GM18909 (cell line): ENCODE data around the gene CYYR1.
"Not testable (repeated sequence)": the region's sequence is repeated elsewhere in the genome, so short reads cannot be mapped to it uniquely, and the experiment has no call there.

Experiments used
- ATAC-seq: cut with Tn5 transposase; IDR thresholded peaks from one replicate; pipeline ENCODE4 v1.9.1; 2021; ENCODE audit warnings: mild to moderate bottlenecking; ENCODE audit not compliant: unreplicated experiment, poor library complexity

Gene CYYR1

DNA sequence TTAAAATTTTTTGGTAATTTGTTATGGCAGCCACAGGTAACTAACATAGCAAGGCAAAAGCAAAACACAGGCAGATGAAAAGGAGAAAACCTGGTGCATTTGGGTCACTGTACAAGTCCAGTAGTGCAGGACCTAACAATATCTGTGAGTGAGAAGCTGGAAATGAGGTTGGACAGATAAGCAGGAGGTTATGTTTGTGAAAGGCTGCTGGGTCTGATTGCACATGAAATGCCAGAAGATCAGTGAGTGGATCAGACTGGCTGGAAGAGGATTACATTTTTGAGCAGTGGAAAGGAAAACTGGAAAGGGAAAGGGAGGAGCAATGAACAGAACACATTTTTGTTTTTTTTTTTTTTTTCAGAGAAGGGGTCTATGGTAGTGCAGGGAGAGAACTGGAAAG lies 73.6 kb downstream of the CYYR1 start:
- no peak for ATAC-seq

DNA sequence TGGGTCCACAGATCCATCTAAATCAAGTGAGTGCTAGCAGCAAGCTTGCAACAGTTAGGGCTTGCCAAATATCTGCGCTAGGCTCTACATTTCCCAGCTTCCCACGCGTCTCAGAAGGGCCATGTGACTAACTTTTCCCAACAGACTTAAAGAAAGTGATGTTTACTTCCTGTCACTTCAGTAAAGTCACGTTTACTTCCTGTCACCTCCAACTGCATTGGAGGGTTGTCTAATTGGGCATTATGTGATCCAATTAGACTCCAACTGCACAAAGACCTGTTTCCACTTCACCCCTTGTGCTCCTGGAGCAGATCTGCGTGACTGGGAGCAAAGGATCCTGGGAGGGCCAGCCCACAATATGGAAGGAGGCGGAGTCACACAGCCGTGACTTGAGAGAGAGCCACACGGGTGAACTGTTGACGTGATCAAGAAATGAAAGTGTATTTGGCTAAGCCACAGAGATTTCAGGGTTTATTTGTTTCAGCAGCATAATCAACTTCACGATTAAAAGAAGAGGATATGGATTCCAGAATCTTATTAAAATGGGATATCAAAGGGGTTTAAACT lies 77.7 kb downstream of the CYYR1 start:
- no peak for ATAC-seq

DNA sequence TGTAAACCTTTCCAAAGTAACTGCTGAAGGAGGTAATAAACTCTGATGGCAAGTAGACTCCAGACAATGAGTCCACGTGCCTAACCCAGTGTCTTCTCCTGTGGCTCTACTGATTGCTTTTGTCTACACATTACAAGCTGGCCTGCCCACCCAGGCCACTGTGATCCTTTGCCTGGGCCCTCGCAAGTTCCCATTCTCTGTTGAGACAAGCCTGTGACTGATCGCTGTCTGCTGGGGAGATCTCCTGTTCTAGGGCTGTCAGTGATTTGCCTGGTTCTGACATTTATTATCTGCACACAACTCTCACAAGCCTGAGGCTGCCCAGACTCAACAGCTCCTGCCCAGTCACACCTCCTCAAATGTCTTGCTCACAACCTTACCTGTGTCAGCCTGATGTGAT lies 81.4 kb downstream of the CYYR1 start:
- no peak for ATAC-seq

DNA sequence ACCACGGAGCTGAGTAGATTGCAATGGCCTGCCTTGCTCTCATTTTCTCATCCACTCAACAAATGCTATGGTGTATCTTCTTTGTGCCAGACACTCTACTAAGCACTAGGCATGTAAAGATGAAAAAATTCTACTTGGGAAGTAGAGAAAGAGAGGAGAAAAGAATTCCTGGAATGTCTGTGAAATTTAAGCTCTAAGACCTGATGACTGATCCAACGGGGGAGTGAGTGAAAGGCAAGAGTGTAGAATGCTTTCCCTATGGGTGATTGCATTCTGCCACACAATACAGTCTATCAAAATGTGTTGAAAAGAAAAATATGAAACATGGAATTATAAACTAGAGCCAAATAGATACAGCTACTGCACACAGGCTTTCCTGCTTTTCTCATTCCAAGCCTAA lies 82.3 kb downstream of the CYYR1 start:
- ATAC-seq = no peak

DNA sequence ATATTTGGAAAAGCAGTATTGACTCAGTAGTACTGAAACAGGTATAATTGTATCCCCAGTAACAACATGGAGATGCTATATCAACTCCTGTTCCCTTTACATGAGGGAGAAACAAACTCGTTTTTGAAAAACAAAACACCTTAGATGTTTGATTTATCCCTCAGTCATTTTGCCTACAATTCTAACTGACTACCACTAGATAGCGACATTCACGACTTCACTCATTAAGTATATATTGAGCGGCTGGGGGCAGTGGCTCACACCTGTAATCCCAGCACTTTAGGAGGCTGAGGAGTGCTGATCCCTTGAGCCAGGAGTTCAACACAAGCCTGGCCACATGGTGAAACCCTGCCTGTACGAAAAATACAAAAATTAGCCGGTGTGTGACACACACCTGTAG lies 83.3 kb downstream of the CYYR1 start:
- no peak for ATAC-seq

DNA sequence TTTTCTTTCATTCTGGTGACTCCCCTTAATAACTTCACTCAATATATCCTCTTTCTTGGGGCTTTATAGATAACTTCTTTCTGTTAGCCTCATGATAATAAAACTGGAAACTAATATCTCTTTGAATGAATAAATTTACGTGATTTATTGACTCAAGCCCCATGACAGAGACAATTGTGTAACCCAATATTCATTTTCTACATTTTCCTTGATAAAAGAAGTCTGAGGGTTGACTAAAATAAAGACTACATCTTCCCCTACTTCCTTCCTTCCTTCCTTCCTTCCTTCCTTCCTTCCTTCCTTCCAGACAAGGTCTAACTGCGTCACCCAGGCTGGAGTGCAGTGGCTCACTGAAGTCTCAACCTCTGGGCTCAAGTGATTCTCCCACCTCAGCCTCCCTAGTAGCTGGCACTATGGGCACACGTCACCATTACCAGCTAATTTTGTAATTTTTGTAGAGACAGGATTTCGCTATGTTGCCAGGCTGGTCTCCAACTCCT lies 85.1 kb downstream of the CYYR1 start:
- ATAC-seq = no peak

DNA sequence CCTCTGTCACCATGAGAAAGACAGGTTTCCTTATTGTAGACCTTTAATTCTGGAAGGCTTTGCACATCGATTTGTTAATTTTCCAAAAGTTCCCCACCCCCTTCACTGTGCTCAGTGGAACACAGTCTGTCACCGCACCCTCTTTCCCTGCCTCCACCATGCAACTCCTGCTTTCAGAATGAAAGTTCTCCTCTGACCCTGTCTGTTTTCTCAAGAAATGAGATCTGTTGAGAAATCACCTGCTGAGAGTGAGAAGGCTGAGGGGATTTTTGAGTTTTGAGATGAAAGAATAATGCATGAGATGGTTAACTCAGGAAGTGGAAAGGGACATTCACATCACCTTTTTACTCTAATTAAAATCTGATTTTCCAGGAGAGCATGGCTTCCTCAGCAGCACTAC lies 99.6 kb downstream of the CYYR1 start:
- no peak for ATAC-seq

DNA sequence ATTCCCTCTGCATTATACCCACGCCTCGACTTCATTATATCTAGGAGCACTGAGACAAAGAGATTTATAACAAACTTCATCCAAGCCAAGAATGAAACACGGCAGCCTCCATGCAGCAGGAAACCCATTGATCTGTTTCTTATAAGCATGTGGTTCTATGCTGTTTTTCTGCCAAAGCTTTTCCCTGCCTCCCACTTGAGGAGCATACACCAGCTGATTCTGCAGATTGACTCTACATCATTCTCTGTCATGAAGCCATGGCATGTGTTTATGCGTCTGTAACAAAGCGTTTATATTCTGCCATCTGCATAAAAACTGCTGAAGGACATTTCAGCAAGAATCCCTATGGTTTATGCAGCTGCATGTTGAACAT lies 102.0 kb downstream of the CYYR1 start:
- ATAC-seq = no peak

DNA sequence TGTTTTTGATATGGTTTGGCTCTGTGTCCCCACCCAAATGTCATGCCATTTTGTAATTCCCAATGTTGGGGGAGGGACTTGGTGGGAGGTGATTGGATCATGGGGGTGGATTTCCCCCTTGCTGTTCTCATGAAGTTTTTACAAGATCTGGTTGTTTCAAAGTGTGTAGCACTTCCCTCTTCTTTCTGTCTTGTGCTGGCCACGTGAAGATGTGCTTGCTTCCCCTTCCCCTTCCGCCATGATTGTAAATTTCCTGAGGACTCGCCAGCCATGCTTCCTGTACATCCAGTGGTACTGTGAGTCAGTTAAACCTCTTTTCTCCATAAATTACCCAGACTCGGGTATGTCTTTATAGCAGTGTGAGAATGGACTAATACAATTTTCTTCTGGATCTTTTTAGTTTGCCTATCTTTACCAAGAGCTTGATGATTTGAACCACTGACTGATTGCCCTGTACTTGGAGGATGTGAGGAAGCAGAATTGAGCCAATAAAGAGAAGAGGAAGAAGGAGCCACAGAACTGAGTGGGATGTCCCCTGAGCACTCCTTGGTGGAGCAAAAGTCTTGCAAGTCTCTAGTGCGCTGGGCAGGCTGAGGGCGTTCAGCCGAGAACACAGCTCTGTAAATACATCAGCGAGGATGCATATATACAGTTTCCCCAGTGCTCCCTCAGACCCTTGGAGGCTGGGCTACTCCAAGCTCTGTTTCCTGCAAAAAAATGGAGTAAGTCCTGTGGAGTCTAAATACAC lies 102.6 kb downstream of the CYYR1 start:
- no peak for ATAC-seq

DNA sequence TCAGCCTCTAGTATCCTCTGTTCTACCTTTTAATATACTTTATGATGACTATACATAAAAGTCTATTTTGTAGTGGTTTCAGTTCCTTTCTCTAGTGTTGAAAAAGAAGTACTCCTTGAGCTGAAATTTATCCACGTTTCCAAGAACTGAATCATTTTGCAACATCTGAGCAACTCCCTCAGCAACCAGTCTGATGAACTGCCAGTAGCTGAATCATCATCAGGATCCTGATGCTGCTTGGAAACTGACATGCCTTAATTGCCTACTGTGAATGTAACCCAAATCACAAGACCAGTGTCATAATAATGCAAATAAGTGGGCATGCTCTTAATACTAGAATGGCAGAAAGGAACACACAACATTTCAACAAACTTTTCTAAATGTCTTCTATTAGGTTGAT lies 103.3 kb downstream of the CYYR1 start:
- ATAC-seq = no peak

DNA sequence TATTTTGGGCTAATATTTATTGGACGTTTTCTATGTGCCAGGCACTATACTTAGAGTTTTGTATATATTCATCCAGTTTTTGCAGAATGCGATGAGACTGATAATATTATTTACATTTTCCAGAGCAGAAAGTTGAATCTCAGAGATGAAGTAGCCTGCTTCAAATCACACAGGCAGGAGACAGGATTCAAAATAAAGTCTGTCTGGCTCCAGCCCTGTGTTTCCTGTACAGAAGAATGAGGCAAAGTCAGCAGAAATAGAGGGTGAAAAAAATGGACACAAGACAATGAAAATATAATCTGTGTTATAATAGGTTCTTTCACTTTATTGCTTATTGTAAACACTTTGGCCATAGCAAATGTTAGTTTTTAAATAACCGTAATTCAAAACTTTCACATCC lies 107.2 kb downstream of the CYYR1 start:
- ATAC-seq = no peak

DNA sequence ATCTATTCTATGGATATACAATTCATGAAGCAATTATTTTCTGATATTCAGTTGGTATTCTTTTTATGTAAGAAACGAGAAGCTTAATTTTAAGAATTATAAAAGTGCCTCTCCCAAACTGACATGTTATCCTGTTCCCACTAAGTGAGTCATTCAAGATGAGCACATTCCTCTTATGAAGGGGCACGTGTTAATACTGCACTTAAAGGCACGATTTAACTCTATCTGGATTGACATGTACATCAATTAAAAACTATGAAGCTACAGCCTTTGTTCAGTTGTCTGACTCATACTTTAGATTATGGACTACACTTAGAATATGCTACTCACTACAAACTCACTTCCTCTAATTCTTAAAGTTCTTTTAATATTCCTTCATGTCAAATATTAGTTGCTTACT lies 111.6 kb downstream of the CYYR1 start:
- ATAC-seq = no peak

DNA sequence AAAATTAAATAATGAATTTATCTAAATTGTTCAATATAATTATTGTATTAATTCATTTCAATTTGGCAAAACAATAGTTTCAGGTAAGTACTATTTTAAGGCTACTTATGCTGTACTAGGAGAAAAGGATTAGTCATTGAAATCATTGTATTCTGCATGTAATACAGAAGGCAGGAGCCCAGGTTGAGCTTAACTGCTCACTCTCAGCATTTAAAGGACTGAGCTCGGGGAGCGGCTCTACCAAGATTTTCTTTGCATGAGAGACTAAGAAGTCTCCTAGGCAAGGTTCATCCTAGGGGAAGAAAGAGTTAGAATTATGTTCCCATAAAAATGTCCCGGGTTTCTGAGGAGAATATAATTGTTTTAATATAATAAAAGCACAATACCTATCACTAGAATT lies 112.5 kb downstream of the CYYR1 start:
- no peak for ATAC-seq

DNA sequence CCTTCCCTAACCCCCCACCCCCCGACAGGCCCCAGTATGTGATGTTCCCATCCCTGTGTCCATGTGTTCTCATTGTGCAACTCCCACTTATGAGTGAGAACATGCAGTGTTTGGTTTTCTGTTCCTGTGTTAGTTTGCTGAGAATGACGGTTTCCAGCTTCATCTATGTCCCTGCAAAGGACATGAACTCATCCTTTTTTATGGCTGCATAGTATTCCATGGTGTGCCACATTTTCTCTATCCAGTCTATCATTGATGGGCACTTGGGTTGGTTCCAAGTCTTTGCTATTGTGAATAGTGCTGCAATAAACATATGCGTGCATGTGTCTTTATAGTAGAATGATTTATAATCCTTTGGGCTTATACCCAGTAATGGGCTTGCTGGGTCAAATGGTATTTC lies 114.2 kb downstream of the CYYR1 start:
- not testable (repeated sequence) for ATAC-seq

DNA sequence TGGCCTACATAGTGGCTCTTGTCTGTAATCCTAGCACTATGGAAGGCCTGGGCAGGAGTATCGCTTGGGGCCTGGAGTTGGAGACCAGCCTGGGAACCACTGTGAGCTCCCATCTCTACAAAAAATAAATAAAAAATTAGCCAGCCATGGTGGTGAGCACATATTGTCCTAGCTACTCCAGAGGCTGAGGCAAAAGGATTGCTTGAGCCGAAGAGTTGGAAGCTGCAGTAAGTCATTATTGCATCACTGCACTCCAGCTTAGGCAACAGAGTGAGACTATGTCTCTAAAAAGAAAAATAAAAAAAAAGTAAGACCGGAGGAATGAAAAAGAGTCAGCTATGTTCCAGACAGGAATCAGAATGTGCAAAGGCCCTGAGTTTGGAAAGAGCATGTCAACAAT lies 115.3 kb downstream of the CYYR1 start:
- ATAC-seq = no peak

DNA sequence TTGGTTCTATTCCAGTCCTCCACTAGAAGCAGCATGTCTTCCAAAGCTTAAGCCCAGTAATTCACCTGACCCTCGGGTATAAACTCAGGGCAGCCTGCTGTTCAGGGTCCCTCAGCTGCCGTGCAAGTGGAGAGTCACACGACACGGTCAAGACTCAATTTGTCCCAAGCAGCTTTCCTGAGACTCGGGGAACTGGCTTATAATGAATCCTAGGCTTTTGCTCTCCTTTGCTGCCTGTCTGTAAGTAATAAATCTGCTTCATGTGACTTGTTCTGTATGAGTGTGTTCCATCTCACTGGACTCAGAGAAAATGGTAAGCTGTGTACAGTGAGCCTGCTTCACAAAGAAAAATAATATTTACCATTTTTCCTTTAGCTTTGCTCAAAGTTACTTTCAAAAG lies 119.8 kb downstream of the CYYR1 start:
- no peak for ATAC-seq

DNA sequence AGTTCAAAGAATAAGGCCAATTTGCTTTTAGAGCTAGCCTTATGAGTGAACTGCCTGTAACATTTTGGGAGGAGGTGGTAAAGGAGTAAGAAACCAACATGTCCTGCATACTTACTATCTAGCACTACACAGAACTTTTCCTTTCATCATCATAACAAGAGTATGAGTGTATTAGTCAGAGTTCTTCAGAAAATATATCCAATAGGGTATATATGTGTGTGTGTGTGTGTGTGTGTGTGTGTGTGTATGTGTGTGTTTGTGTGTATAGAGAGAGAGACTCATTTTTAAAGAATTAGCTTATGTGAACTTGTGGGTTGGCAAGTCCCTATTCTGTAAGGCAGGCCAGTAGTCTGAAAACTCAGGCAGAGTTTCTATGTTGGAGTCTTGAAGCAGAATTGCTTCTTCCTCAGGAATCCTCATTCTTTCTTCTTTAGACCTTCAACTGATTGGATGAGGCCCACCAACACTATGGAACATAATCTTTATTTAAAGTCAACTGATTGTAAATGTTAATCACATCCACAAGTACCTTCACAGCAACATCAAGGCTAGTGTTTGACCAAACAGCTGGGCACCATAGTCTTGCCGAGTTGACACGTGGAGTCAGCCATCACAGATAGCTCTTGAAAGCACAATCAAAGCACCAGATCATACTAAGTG lies 121.9 kb downstream of the CYYR1 start:
- ATAC-seq = no peak

DNA sequence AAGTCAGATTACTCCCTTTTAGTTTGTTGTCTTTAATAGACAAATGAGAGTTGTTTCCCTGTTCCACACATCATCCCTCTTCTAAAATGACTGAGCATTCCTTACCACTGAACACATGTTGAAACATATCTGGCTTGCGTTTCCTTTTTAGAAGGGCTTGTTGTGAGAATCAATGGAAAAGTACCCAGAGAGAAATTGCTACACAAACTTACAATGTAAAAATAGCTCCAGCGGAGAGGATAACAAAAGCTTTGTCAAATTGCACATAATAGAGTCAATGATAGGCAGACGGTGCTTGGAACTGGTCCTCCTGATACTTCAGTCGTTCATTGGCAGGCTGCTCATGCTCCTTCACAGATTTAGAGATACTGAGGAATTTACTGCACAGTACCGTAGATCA lies 123.9 kb downstream of the CYYR1 start:
- no peak for ATAC-seq

DNA sequence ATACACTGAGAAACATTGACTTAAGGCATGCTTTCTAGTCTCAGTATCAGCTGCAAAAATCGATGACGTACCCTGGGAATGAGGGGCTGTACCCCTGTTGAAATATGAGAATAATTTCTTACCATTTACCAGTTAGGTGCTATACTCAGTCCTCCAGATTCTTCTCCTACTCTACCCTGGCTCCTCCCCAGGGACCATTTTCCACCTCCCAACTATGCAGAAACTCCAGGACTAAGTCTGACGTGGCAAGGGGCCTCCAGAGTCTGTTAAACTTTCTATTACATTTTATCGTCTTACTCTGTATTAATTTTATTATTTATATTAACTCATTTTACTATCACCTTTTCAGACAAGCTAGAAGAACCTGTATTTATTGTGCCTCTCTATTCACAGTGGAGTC lies 124.3 kb downstream of the CYYR1 start:
- ATAC-seq = no peak

DNA sequence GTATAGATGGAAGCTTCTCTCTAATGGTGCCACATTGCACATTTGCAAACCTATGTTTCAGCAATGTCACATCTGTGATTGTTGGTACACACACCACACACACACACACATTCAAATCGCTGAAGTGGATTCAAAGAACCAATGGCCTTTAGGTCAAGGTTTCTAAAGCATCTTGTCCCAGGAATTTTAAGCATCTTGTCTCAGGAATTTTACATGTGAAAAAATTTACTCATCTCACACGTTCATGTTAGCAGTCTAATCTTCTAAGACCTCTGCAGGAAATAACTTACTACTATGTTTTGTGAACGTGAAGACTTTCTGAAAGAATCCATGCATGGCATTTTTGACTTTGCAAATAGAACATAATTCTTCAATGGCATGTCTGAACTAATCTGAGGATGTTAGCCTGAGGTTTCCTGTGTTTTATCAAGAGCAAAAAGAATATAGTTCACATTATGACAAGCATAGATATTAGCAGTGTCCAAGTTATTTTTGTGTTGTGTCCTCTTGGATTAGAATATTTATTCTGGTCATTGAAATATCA lies 125.1 kb downstream of the CYYR1 start:
- ATAC-seq = no peak

DNA sequence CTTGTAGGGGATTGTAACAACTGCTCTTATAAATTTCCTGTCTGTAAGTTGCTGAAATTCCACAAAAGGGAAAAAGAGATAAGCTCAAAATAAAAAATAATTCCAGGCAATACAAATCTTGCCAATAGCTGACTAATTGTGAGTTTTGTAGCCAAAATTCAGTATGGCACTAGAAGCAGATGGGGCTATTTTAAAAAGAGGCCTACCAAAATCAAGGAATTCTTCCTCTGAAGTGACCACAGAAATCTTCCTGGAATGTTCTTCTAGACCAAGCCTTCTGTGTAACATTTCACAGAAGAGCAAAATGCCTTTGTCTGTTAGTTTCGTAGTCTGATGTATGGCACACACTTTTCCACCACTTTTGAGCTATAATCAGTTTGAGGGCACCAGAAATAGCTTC lies 127.6 kb downstream of the CYYR1 start:
- ATAC-seq = no peak

DNA sequence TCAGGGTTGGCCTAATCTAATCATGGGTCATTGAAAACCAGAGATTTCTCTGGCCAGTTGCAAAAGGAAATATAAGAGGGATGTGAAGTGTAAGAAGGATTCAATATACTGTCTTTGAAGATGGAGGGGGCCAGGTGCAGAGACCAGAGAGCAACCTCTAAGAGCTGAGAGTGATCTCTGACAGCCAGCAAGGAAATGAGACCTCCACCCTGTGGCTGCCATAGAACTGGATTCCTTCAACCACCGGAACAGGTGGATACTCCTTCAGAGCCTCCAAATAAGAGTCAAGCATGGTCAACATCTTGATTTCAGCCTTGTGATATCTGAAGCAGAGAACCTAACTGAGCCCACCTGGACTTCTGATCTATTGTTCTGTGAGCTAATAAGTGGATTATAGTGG lies 128.4 kb downstream of the CYYR1 start:
- no peak for ATAC-seq
